ENCODE results near the gene CFP.

DNA sequence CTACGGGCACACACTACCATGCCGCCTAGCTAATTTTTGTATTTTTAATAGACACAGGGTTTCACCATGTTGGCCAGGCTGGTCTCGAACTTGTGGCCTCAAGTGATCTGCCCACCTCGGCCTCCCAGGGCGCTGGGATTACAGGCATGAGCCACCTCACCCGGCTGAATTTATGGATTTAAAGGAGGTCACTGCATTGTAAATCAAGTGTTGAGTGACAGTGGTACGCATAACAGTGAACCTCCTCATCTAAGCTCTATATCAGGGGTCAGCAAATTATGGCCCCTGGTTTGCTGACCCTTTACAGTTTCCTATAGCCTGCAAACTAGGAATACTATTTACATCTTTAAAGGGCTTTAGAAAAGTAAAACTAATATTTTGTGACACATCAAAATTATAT, 31.8 kb upstream of the CFP start:
- TF ChIP-seq, protein P1, sequence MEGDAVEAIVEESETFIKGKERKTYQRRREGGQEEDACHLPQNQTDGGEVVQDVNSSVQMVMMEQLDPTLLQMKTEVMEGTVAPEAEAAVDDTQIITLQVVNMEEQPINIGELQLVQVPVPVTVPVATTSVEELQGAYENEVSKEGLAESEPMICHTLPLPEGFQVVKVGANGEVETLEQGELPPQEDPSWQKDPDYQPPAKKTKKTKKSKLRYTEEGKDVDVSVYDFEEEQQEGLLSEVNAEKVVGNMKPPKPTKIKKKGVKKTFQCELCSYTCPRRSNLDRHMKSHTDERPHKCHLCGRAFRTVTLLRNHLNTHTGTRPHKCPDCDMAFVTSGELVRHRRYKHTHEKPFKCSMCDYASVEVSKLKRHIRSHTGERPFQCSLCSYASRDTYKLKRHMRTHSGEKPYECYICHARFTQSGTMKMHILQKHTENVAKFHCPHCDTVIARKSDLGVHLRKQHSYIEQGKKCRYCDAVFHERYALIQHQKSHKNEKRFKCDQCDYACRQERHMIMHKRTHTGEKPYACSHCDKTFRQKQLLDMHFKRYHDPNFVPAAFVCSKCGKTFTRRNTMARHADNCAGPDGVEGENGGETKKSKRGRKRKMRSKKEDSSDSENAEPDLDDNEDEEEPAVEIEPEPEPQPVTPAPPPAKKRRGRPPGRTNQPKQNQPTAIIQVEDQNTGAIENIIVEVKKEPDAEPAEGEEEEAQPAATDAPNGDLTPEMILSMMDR (IDR thresholded peaks at IDR 0.05), result no peak
- TF ChIP-seq EP300 (IDR thresholded peaks at IDR 0.05), result no peak
